A549 (cell line): ENCODE results near the gene CCS. TPM values are rescaled to one million over a fixed set of nuclear protein-coding genes. Genes with fewer than 3 reads are reported as not detected.

ENCODE experiments used
- ATAC-seq, 2 experiments: fragments of 200-7000 bp in 1 of 2; fragments of >200 bp in 1 of 2; cut with Nextera tagmentation in 1 of 2; cut with Tn5 transposase in 1 of 2; 3 replicates each; pipeline versions ENCODE4 v1.8.0 to v1.9.1; 2018 to 2020; ENCODE audit warnings: mild to moderate bottlenecking in 1 of 2, moderate library complexity in 1 of 2
- CTCF ChIA-PET: fragments of 300-600 bp; sonication (Branson Sonifier 250); formaldehyde crosslinking; extraction: SDS; loops from one replicate; lab custom pipeline; 2021; ENCODE audit warnings: antibody characterized with exemption, inconsistent platforms; lab: Yijun Ruan, JAX
- POLR2A ChIA-PET: fragments of 350-600 bp; formaldehyde crosslinking; extraction: SDS; loops from one replicate; lab custom pipeline; 2021; ENCODE audit warnings: antibody characterized with exemption, inconsistent platforms; lab: Yijun Ruan, JAX
- DNase-seq, 2 experiments: peaks; one replicate each; pipeline versions ENCODE4 v3.0.0 to v3.0.0-alpha.2; 2011 to 2016; ENCODE audit warnings: low read depth in 1 of 2, low spot score in 1 of 2
- FAIRE-seq: peaks from 2 replicates; lab custom pipeline; 2011; peaks lifted over from hg19 to GRCh38; lab: Jason Lieb, UNC
- H3K27ac ChIP-seq, 2 experiments: fragments of >200 bp; sonication (Bioruptor Twin); formaldehyde crosslinking; 3 replicates each; pipeline ENCODE4 v1.5.1; 2016 to 2017
- H3K4me1 ChIP-seq: fragments of >200 bp; sonication (Bioruptor Twin); formaldehyde crosslinking; 3 replicates; pipeline ENCODE4 v1.6.1; 2016
- H3K4me2 ChIP-seq: fragments of >200 bp; sonication (Bioruptor Twin); formaldehyde crosslinking; 3 replicates; pipeline ENCODE4 v1.6.1; 2016
- H3K4me3 ChIP-seq: fragments of >200 bp; sonication (Bioruptor Twin); formaldehyde crosslinking; 3 replicates; pipeline ENCODE4 v1.5.1; 2016
- H3K9me3 ChIP-seq: fragments of >200 bp; sonication (Bioruptor Twin); formaldehyde crosslinking; 3 replicates; pipeline ENCODE4 v1.6.1; 2016
- BCL3 ChIP-seq: fragments of >200 bp; sonication (Bioruptor Twin); formaldehyde crosslinking; IDR thresholded peaks from 3 replicates; pipeline ENCODE4 v1.6.1; 2016
- CBX2 ChIP-seq: fragments of 200-600 bp; sonication (generic); IDR thresholded peaks from 2 replicates; pipeline ENCODE4 v1.6.1; 2016; ENCODE audit warnings: low read depth, mild to moderate bottlenecking, borderline replicate concordance
- CBX8 ChIP-seq: fragments of 200-600 bp; sonication (generic); IDR thresholded peaks from 2 replicates; pipeline ENCODE4 v1.6.1; 2016
- CTCF ChIP-seq: fragments of >200 bp; sonication (Bioruptor Twin); formaldehyde crosslinking; IDR thresholded peaks from 3 replicates; pipeline ENCODE4 v1.5.1; 2016
- E2F6 ChIP-seq: IDR thresholded peaks from 2 replicates; pipeline ENCODE4 v1.6.1; 2012; ENCODE audit warnings: low read depth, borderline replicate concordance
- ESRRA ChIP-seq: fragments of 150-350 bp; IDR thresholded peaks from 2 replicates; pipeline ENCODE4 v1.6.1; 2014; ENCODE audit warnings: mild to moderate bottlenecking, low read length, borderline replicate concordance
- FOSL2 ChIP-seq, 2 experiments: fragments of 450-650 bp in 1 of 2; fragments of >200 bp in 1 of 2; sonication (Bioruptor Twin) in 1 of 2; formaldehyde crosslinking; IDR thresholded peaks; 2 replicates each; pipeline versions ENCODE4 v1.5.0 to v1.6.1; 2016 to 2020; ENCODE audit warnings: mild to moderate bottlenecking in 1 of 2, moderate library complexity in 1 of 2
- GATA3 ChIP-seq: IDR thresholded peaks from 2 replicates; pipeline ENCODE4 v1.6.1; 2012; ENCODE audit warnings: borderline replicate concordance
- HDAC2 ChIP-seq: fragments of 200-600 bp; sonication (generic); IDR thresholded peaks from 2 replicates; pipeline ENCODE4 v1.6.1; 2016
- HES2 ChIP-seq: fragments of >200 bp; sonication (Bioruptor Twin); formaldehyde crosslinking; IDR thresholded peaks from 2 replicates; pipeline ENCODE4 v1.6.1; 2016
- HEYL ChIP-seq: fragments of 250-450 bp; sonication (Bioruptor Pico); IDR thresholded peaks from 2 replicates; pipeline ENCODE4 v1.8.0; 2021; ENCODE audit warnings: mild to moderate bottlenecking, moderate library complexity
- HOXA7 ChIP-seq: fragments of 250-450 bp; sonication (Bioruptor Pico); IDR thresholded peaks from 2 replicates; pipeline ENCODE4 v1.5.0; 2020; ENCODE audit warnings: mild to moderate bottlenecking, moderate library complexity
- HOXB5 ChIP-seq: fragments of 250-450 bp; sonication (Bioruptor Pico); IDR thresholded peaks from 2 replicates; pipeline ENCODE4 v1.5.0; 2020; ENCODE audit warnings: mild to moderate bottlenecking, moderate library complexity
- MAX ChIP-seq: IDR thresholded peaks from 2 replicates; pipeline ENCODE4 v1.6.1; 2012
- MAZ ChIP-seq: fragments of 150-350 bp; IDR thresholded peaks from 2 replicates; pipeline ENCODE4 v1.6.1; 2014; ENCODE audit warnings: antibody characterized with exemption, low read depth, low read length, borderline replicate concordance
- NFE2L2 ChIP-seq: fragments of 150-350 bp; conservative IDR thresholded peaks from 2 replicates; pipeline ENCODE4 v1.6.1; 2014; ENCODE audit warnings: low read length
- NR3C1 ChIP-seq: fragments of >200 bp; sonication (Bioruptor Twin); formaldehyde crosslinking; IDR thresholded peaks from 3 replicates; pipeline ENCODE4 v1.6.1; 2017
- POLR2AphosphoS2 ChIP-seq: conservative IDR thresholded peaks from 2 replicates; pipeline ENCODE4 v1.6.1; 2012; ENCODE audit warnings: low read length, improper control_type of control experiment, inconsistent platforms
- RAD21 ChIP-seq, 2 experiments: fragments of >200 bp in 1 of 2; sonication (Bioruptor Twin) in 1 of 2; formaldehyde crosslinking in 1 of 2; IDR thresholded peaks in 1 of 2; conservative IDR thresholded peaks in 1 of 2; 2 replicates in 1 of 2; 3 replicates in 1 of 2; pipeline ENCODE4 v1.6.1; 2012 to 2018; ENCODE audit warnings: inconsistent platforms in 1 of 2
- RNF2 ChIP-seq: fragments of 200-600 bp; sonication (generic); IDR thresholded peaks from 2 replicates; pipeline ENCODE4 v1.6.1; 2016; ENCODE audit warnings: low read depth, mild to moderate bottlenecking, antibody characterized with exemption, moderate library complexity, borderline replicate concordance
- SREBF2 ChIP-seq: fragments of 450-650 bp; IDR thresholded peaks from 2 replicates; pipeline ENCODE4 v1.6.1; 2014; ENCODE audit warnings: mild to moderate bottlenecking, moderate library complexity
- USF2 ChIP-seq: fragments of 450-650 bp; IDR thresholded peaks from 2 replicates; pipeline ENCODE4 v1.6.1; 2014; ENCODE audit warnings: antibody characterized with exemption
- ZFP36 ChIP-seq: fragments of 450-650 bp; IDR thresholded peaks from 2 replicates; pipeline ENCODE4 v1.6.1; 2014; ENCODE audit warnings: borderline replicate concordance; ENCODE audit not compliant: partially characterized antibody
- WGBS: methylation state at CpG from one replicate; pipeline ENCODE4 v1.1.6; 2017; ENCODE audit errors: missing lambda C conversion rate; 5-methylcytosine and 5-hydroxymethylcytosine counted together
- polyA plus RNA-seq, 4 experiments: library from polyadenylated mRNA; depleted of rRNA in 3 of 4; stranded (reverse); fragments of >200 nt; fragmentation: RNase III in 1 of 4; extraction: RNeasy Plus Mini Kit Qiagen cat#74134 plus additional on column Dnase treatment in 1 of 4; gene quantifications; 2 replicates in 3 of 4; 3 replicates in 1 of 4; pipeline ENCODE4 v1.2.3, GENCODE V29; 2011 to 2017
- TF ChIP-seq, protein P1 (sequence below): fragments of 250-450 bp; sonication (Bioruptor Pico); IDR thresholded peaks from 2 replicates; pipeline ENCODE4 v1.5.0; 2020; ENCODE audit warnings: low read depth, mild to moderate bottlenecking, moderate library complexity

CCS gene
- polyA plus RNA-seq, 2 of the 4 experiments (the other 2 are of a cell fraction) = 18.3 to 46.5 TPM

DNA sequence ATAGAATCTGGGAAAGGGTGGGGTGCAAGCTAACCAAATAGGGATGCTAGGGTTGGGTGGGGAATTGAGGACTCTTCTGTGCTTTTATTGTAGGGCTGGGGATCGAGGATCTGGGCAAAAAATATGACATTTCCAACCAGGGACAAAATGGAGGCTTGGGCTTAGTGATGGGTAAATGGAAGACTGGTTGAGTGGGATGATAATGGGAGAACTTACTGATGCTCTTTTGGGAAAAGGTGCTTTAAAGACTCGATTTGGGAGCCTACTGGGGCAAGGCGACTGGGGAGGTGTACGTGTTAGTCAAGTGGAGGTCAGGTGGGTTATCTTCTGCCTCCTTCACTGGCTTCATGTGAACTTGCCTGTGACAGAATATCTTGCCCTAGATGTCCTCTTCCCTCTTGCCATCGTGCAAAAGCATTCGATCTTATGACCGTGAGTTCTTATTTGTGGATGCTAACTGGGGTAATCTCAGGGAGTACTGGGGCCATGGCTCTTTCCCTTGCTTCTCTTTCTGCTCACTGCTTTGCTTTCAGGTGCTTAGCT, 35.1 kb downstream of the CCS start:
- ATAC-seq (no peak), FAIRE-seq (no peak), DNase-seq (no peak)
- ChIA-PET CTCF (interaction anchor here (1.2 to 2.5 kb wide), 4 partner anchors 10 to 198 kb away, joined by 3 to 7 read pairs (median 4); partner anchors contain the start of genes RBM14 and RBM4), POLR2A (interaction anchor here (1.4 to 2.6 kb wide), 2 partner anchors 10 to 12 kb away, joined by 6 to 12 read pairs; partner anchors contain the start of genes RBM14 and RBM4)
- no peak for TF ChIP-seq CBX2
- no peak for TF ChIP-seq USF2
- TF ChIP-seq BCL3 = no peak
- TF ChIP-seq HOXB5 = no peak
- TF ChIP-seq HES2 = no peak
- TF ChIP-seq, protein P1, sequence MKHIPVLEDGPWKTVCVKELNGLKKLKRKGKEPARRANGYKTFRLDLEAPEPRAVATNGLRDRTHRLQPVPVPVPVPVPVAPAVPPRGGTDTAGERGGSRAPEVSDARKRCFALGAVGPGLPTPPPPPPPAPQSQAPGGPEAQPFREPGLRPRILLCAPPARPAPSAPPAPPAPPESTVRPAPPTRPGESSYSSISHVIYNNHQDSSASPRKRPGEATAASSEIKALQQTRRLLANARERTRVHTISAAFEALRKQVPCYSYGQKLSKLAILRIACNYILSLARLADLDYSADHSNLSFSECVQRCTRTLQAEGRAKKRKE (CRISPR knock-in tag) = no peak
- TF ChIP-seq RAD21 (conservative IDR thresholded peaks at IDR 0.05 in 1 of 2, IDR thresholded peaks at IDR 0.05 in 1 of 2) = no peak
- no peak for TF ChIP-seq MAX
- no peak for TF ChIP-seq ZFP36
- TF ChIP-seq NR3C1 = no peak
- no peak for TF ChIP-seq ESRRA
- TF ChIP-seq GATA3 = no peak
- no peak for TF ChIP-seq CBX8
- H3K4me3 ChIP-seq = no peak overlapping the region
- no peak overlapping the region for H3K4me2 ChIP-seq
- no peak overlapping the region for H3K27ac ChIP-seq
- 91% methylated on average over 7 of the region's 7 CpGs for WGBS
- H3K9me3 ChIP-seq = no peaks in the 10 kb centered on the region
- H3K4me1 ChIP-seq = 0 out of 3 replicates have a peak, but pooled peaks cover under 1% of the 10 kb centered on the region

- 92% methylated on average over 2 of the region's 2 CpGs for WGBS
- no peak for ATAC-seq
- no peak for FAIRE-seq
- Histone ChIP-seq H3K4me1 (no peaks in the 10 kb centered on the region), H3K4me2 (no peak overlapping the region), H3K9me3 (no peaks in the 10 kb centered on the region), H3K4me3 (no peak overlapping the region), H3K27ac (no peak overlapping the region)
- POLR2A ChIA-PET = interaction anchor here (1.4 to 2.3 kb wide), 2 partner anchors 9 to 12 kb away, joined by 6 to 8 read pairs; partner anchors contain the start of gene RBM4
- CTCF ChIA-PET = interaction anchor here (1.1 to 2.5 kb wide), 2 partner anchors 9 to 12 kb away, joined by 4 to 7 read pairs; partner anchors contain the start of genes RBM14 and RBM4
- TF ChIP-seq CTCF (no peak), POLR2AphosphoS2 (peak; percentile 20; the same call in 1 of the 2 replicates)
- DNase-seq = no peak
Observed at GRCh38 chr11:66629356-66629755, 36.4 kb downstream of the CCS start.

GRCh38 chr11:66631883-66632282, 38.9 kb downstream of the CCS start:
- Histone ChIP-seq H3K4me3 (no peak overlapping the region), H3K27ac (no peak overlapping the region), H3K9me3 (no peaks in the 10 kb centered on the region), H3K4me1 (no peaks in the 10 kb centered on the region), H3K4me2 (no peak overlapping the region)
- CTCF ChIA-PET = interaction anchor here (1.0 to 1.4 kb wide), 2 partner anchors 8 to 52 kb away, joined by 3 to 4 read pairs; no protein-coding TSS in a partner anchor
- WGBS = 94% methylated on average over 6 of the region's 6 CpGs
- DNase-seq (no peak), ATAC-seq (no peak), FAIRE-seq (no peak)
- POLR2A ChIA-PET = no interaction called here
- TF ChIP-seq MAZ (no peak), NFE2L2 (no peak), FOSL2 (IDR thresholded peaks at IDR 0.05) (no peak), FOSL2 (CRISPR knock-in tag; IDR thresholded peaks at IDR 0.05) (no peak), RNF2 (no peak), HEYL (CRISPR knock-in tag) (no peak), E2F6 (no peak), HOXA7 (CRISPR knock-in tag) (no peak), ZFP36 (no peak), HDAC2 (no peak), SREBF2 (no peak)
